ENCODE measurements around the gene DCAF8.

DCAF8 gene

GRCh38 chr1:160167580-160167979 lies 94.8 kb downstream of the DCAF8 start:
- DNase-seq: no peak

DNA sequence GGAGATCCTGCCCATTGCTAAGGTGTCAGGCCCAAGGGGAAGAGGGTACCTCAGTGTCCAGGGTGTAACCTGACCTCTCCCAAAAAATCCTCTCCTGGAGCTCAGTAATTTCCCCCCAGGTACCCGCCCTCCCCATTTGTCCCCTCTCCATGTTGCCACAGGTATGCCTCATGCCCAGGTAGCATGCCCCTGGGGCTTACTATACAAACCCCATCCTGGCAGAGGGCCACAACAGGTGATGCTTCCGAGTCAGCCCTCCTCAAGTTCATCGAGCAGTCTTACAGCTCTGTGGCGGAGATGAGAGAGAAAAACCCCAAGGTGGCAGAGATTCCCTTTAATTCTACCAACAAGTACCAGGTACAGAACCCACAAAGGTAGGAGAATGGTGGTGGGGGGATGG lies 95.3 kb downstream of the DCAF8 start:
- no peak for DNase-seq

DNA sequence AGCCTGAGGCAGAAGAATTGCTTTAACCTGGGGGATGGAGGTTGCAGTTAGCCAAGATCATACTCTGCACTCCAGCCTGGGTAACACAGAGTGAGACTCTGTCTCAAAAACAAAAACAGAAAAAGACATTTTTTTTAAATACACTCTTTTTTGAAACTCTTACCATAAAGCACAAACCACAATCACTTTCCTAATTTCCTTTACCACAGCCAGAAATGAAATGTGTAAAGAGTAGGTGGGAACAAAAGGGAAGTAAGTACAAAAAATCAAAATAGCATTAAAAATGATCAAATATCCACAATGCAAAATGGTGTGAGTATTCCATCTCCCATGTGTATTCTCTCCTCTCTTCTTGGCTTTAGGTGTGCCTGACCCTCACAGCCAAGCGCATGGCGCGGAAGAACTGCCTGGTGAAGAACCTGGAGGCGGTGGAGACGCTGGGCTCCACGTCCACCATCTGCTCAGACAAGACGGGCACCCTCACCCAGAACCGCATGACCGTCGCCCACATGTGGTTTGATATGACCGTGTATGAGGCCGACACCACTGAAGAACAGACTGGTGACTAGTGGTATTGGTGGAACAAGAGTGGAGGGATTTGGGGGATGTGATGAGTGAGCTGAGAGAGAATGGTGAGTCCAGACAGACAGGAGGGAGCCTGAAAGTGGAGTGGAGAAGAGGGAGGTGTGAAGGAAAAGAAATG lies 96.0 kb downstream of the DCAF8 start:
- DNase-seq: no peak

Data from SHP77 (cell line).